PC-3 (cell line): ENCODE data around the gene SLC16A7. TPM values are rescaled to one million over a fixed set of nuclear protein-coding genes. Genes with fewer than 3 reads are reported as not detected.

Experiments
- ATAC-seq: fragments of 200-7000 bp; cut with Tn5 transposase; 2 replicates; pipeline ENCODE4 v1.9.1; 2020; ENCODE audit warnings: mild to moderate bottlenecking, moderate library complexity
- BruUV-seq: library from RNA; stranded (reverse); fragments of 400-500 nt; replicated peaks from 2 replicates; lab custom pipeline; 2021; lab: Mats Ljungman, UMichigan
- CTCF ChIA-PET: fragments of 300-600 bp; sonication (Branson Sonifier 250); formaldehyde crosslinking; loops from one replicate; lab custom pipeline; 2022; ENCODE audit warnings: antibody characterized with exemption; lab: Charles Lee
- POLR2A ChIA-PET: fragments of 300-600 bp; sonication (Branson Sonifier 250); formaldehyde crosslinking; loops from one replicate; lab custom pipeline; 2022; ENCODE audit warnings: antibody characterized with exemption; ENCODE audit not compliant: unreplicated experiment; lab: Charles Lee
- DNase-seq: peaks from one replicate; pipeline ENCODE4 v3.0.0-alpha.2; 2015
- H2AFZ ChIP-seq: fragments of 300-600 bp; sonication (generic); 2 replicates; pipeline ENCODE4 v1.6.0; 2016; ENCODE audit warnings: antibody characterized with exemption, low read length
- H3F3A ChIP-seq: fragments of 300-600 bp; sonication (generic); one replicate; pipeline ENCODE4 v1.6.0; 2017; ENCODE audit warnings: antibody characterized with exemption, low read length, control low read depth, mild to moderate bottlenecking; ENCODE audit not compliant: unreplicated experiment
- H3K27ac ChIP-seq: fragments of 300-600 bp; sonication (generic); 2 replicates; pipeline ENCODE4 v1.5.1; 2016; ENCODE audit warnings: mild to moderate bottlenecking, low read length
- H3K27me3 ChIP-seq: fragments of 300-600 bp; sonication (generic); 2 replicates; pipeline ENCODE4 v1.6.1; 2016; ENCODE audit warnings: low read length, mixed read lengths
- H3K36me3 ChIP-seq: fragments of 300-600 bp; sonication (generic); 2 replicates; pipeline ENCODE4 v1.6.1; 2016; ENCODE audit warnings: low read depth, mixed run types, low read length, mixed read lengths
- H3K4me1 ChIP-seq: fragments of 300-600 bp; sonication (generic); 2 replicates; pipeline ENCODE4 v1.5.1; 2016; ENCODE audit warnings: low read length; ENCODE audit not compliant: insufficient read depth
- H3K4me2 ChIP-seq: fragments of 300-600 bp; sonication (generic); 2 replicates; pipeline ENCODE4 v1.6.0; 2016; ENCODE audit warnings: low read length
- H3K4me3 ChIP-seq: fragments of 300-600 bp; sonication (generic); 2 replicates; pipeline ENCODE4 v1.5.1; 2016; ENCODE audit warnings: mild to moderate bottlenecking, low read length, mixed read lengths
- H3K79me2 ChIP-seq: fragments of 300-600 bp; sonication (generic); 2 replicates; pipeline ENCODE4 v1.6.1; 2017; ENCODE audit warnings: low read length, mixed read lengths
- H3K9ac ChIP-seq: fragments of 300-600 bp; sonication (generic); 2 replicates; pipeline ENCODE4 v1.6.0; 2016; ENCODE audit warnings: mild to moderate bottlenecking, low read length
- H3K9me2 ChIP-seq: fragments of 300-600 bp; sonication (generic); replicated peaks from 2 replicates; pipeline ENCODE4 v1.6.1; 2016; ENCODE audit warnings: mixed run types, low read length, mixed read lengths
- H3K9me3 ChIP-seq: fragments of 300-600 bp; sonication (generic); 2 replicates; pipeline ENCODE4 v1.6.1; 2016; ENCODE audit warnings: low read length, mixed read lengths
- H4K20me1 ChIP-seq: fragments of 300-600 bp; sonication (generic); 2 replicates; pipeline ENCODE4 v1.6.1; 2016; ENCODE audit warnings: low read length, mixed read lengths
- CTCF ChIP-seq: fragments of 300-600 bp; sonication (generic); conservative IDR thresholded peaks from 2 replicates; pipeline ENCODE4 v1.5.1; 2017; ENCODE audit warnings: antibody characterized with exemption, low read depth, mild to moderate bottlenecking, low read length
- EZH2 ChIP-seq: fragments of 300-600 bp; sonication (generic); IDR thresholded peaks from one replicate; pipeline ENCODE4 v1.6.1; 2017; ENCODE audit warnings: antibody characterized with exemption, mild to moderate bottlenecking, low read length; ENCODE audit not compliant: unreplicated experiment
- EZH2phosphoT487 ChIP-seq: fragments of 300-600 bp; sonication (generic); IDR thresholded peaks from 2 replicates; pipeline ENCODE4 v1.6.1; 2018; ENCODE audit warnings: mild to moderate bottlenecking, antibody characterized with exemption, low read length, borderline replicate concordance
- intact Hi-C: fragments of 100-400 bp; cut with micrococcal nuclease; formaldehyde crosslinking; loops from 2 replicates; pipeline ENCODE4 v1.9.0; 2023
- total RNA-seq: library from RNA; depleted of rRNA; stranded (reverse); fragments of >200 nt; gene quantifications from 2 replicates; pipeline ENCODE4 v1.2.3, GENCODE V29; 2014

The SLC16A7 gene
- total RNA-seq, 1 experiment from 2014 or later, result 11.4 TPM

GRCh38 chr12:59710004-59710628, 114.3 kb downstream of the SLC16A7 start:
- Histone ChIP-seq H3K9me2 (no peaks in the 10 kb centered on the region), H4K20me1 (no peaks in the 10 kb centered on the region), H3K9ac (no peak overlapping the region), H3K36me3 (no peaks in the 10 kb centered on the region), H2AFZ (no peak overlapping the region), H3F3A (no peaks in the 10 kb centered on the region), H3K27me3 (no peaks in the 10 kb centered on the region), H3K9me3 (no peaks in the 10 kb centered on the region), H3K4me1 (peaks cover 15% of the 10 kb centered on the region), H3K4me3 (no peak overlapping the region), H3K27ac (no peak overlapping the region), H3K79me2 (no peaks in the 10 kb centered on the region), H3K4me2 (no peak overlapping the region)
- intact Hi-C loops, result no loop called here
- ChIA-PET CTCF (no interaction called here), POLR2A (no interaction called here)
- no peak for TF ChIP-seq CTCF
- TF ChIP-seq EZH2, result no peak
- TF ChIP-seq EZH2phosphoT487, result no peak
- DNase-seq (no peak), ATAC-seq (no peak)
- no TSS peak for BruUV-seq

- DNase-seq (no peak), ATAC-seq (no peak)
- Histone ChIP-seq H3K9me2 (no peaks in the 10 kb centered on the region), H3K27ac (no peak overlapping the region), H3K4me1 (peaks cover 15% of the 10 kb centered on the region), H2AFZ (no peak overlapping the region), H3K4me3 (no peak overlapping the region), H3K27me3 (no peaks in the 10 kb centered on the region), H3K36me3 (no peaks in the 10 kb centered on the region), H4K20me1 (no peaks in the 10 kb centered on the region), H3K9ac (no peak overlapping the region), H3K9me3 (no peaks in the 10 kb centered on the region), H3F3A (no peaks in the 10 kb centered on the region), H3K79me2 (no peaks in the 10 kb centered on the region), H3K4me2 (no peak overlapping the region)
- TF ChIP-seq CTCF, result no peak
- no peak for TF ChIP-seq EZH2
- TF ChIP-seq EZH2phosphoT487, result no peak
- ChIA-PET POLR2A (no interaction called here), CTCF (no interaction called here)
- BruUV-seq, result no TSS peak
- intact Hi-C loops, result no loop called here
Observed at GRCh38 chr12:59710964-59711363, 115.1 kb downstream of the SLC16A7 start.

GRCh38 chr12:59715434-59715833, 119.6 kb downstream of the SLC16A7 start:
- no peak for TF ChIP-seq EZH2
- no peak overlapping the region for H3K27ac ChIP-seq
- intact Hi-C loops, result no loop called here
- CTCF ChIA-PET, result no interaction called here
- H3K27me3 ChIP-seq, result no peaks in the 10 kb centered on the region
- no TSS peak for BruUV-seq
- no peaks in the 10 kb centered on the region for H3K79me2 ChIP-seq
- no peaks in the 10 kb centered on the region for H3K9me3 ChIP-seq
- no peaks in the 10 kb centered on the region for H3F3A ChIP-seq
- no peaks in the 10 kb centered on the region for H3K36me3 ChIP-seq
- H3K4me3 ChIP-seq, result no peak overlapping the region
- no peak overlapping the region for H2AFZ ChIP-seq
- POLR2A ChIA-PET, result no interaction called here
- H3K9ac ChIP-seq, result no peak overlapping the region
- DNase-seq, result no peak
- ATAC-seq, result no peak
- no peak overlapping the region for H3K4me2 ChIP-seq
- H3K4me1 ChIP-seq, result no peaks in the 10 kb centered on the region
- no peaks in the 10 kb centered on the region for H3K9me2 ChIP-seq
- H4K20me1 ChIP-seq, result no peaks in the 10 kb centered on the region
